K562 (cell line): ENCODE data around the gene COL7A1. TPM values are rescaled to one million over a fixed set of nuclear protein-coding genes. Genes with fewer than 3 reads are reported as not detected.

Source experiments
- BRD4 ChIP-seq: fragments of 200-600 bp; sonication (generic); IDR thresholded peaks from 2 replicates; pipeline ENCODE4 v1.6.1; 2017; ENCODE audit warnings: inconsistent platforms
- EZH2 ChIP-seq: IDR thresholded peaks from 2 replicates; pipeline ENCODE4 v1.6.1; 2012; ENCODE audit warnings: low read depth, mild to moderate bottlenecking, inconsistent platforms, low read length, borderline replicate concordance
- IRF2 ChIP-seq: sonication (generic); formaldehyde crosslinking; IDR thresholded peaks from 2 replicates; pipeline ENCODE4 v1.8.1; 2022; ENCODE audit warnings: mild to moderate bottlenecking, missing genetic modification reagents
- MBD2 ChIP-seq: sonication (generic); IDR thresholded peaks from 2 replicates; pipeline ENCODE4 v1.6.1; 2016; ENCODE audit warnings: low read depth, borderline replicate concordance
- MEF2A ChIP-seq: IDR thresholded peaks from 2 replicates; pipeline ENCODE4 v1.6.1; 2011; ENCODE audit warnings: low read depth, mild to moderate bottlenecking, low read length, moderate library complexity; ENCODE audit not compliant: control insufficient read depth
- MTA2 ChIP-seq: fragments of 450-650 bp; IDR thresholded peaks from 2 replicates; pipeline ENCODE4 v1.6.1; 2016; ENCODE audit warnings: low read depth
- MTF1 ChIP-seq: fragments of 250-450 bp; sonication (Bioruptor Pico); IDR thresholded peaks from 2 replicates; pipeline ENCODE4 v1.9.0; 2021; ENCODE audit warnings: moderate library complexity, mild to moderate bottlenecking, inconsistent platforms, borderline replicate concordance
- POLR2AphosphoS2 ChIP-seq: IDR thresholded peaks from 2 replicates; pipeline ENCODE4 v1.6.1; 2012; ENCODE audit warnings: low read length, improper control_type of control experiment
- RAD21 ChIP-seq, 2 experiments: fragments of 250-450 bp in 1 of 2; fragments of 450-650 bp in 1 of 2; sonication (Bioruptor Pico) in 1 of 2; formaldehyde crosslinking in 1 of 2; IDR thresholded peaks in 1 of 2; conservative IDR thresholded peaks in 1 of 2; 2 replicates each; pipeline versions ENCODE4 v1.4.0 to v1.8.0; 2020 to 2022; ENCODE audit warnings: mild to moderate bottlenecking in 2 of 2, moderate library complexity in 1 of 2
- SMAD2 ChIP-seq: fragments of 150-350 bp; IDR thresholded peaks from 2 replicates; pipeline ENCODE4 v1.6.1; 2014; ENCODE audit warnings: low read depth, mild to moderate bottlenecking, low read length
- SRSF7 ChIP-seq: fragments of 200-400 bp; formaldehyde crosslinking; optimal IDR thresholded peaks from 2 replicates; pipeline ENCODE3; 2017; ENCODE audit warnings: mild to moderate bottlenecking, low read depth, low read length
- TARDBP ChIP-seq: fragments of 450-650 bp; IDR thresholded peaks from 2 replicates; pipeline ENCODE4 v1.6.1; 2016
- ZBTB17 ChIP-seq: fragments of 450-650 bp; formaldehyde crosslinking; IDR thresholded peaks from 2 replicates; pipeline ENCODE4 v1.4.0; 2020; ENCODE audit warnings: mild to moderate bottlenecking
- ZFP36 ChIP-seq: fragments of 150-350 bp; IDR thresholded peaks from 2 replicates; pipeline ENCODE4 v1.6.1; 2018; ENCODE audit warnings: low read length, low read depth; ENCODE audit not compliant: partially characterized antibody
- ZNF133 ChIP-seq: fragments of 250-450 bp; sonication (Bioruptor Pico); IDR thresholded peaks from 2 replicates; pipeline ENCODE4 v1.4.0; 2020; ENCODE audit warnings: mild to moderate bottlenecking
- polyA plus RNA-seq, 8 experiments: library from polyadenylated mRNA; depleted of rRNA in 4 of 8; stranded (reverse) in 5 of 8; unstranded in 3 of 8; fragments of >200 nt; fragmentation: Nextera tagmentation in 2 of 8; fragmentation: Illumina TruSeq in 1 of 8; extraction: Ambion mirVana in 2 of 8; extraction: Trizol in 1 of 8; gene quantifications; 2 replicates each; pipeline versions ENCODE4 v1.2.1 to v1.2.3, GENCODE V29; 2011 to 2014; ENCODE audit warnings: inconsistent platforms in 1 of 8, missing spikeins in 1 of 8
- total RNA-seq, 7 experiments: library from RNA; depleted of rRNA in 6 of 7; stranded (reverse); fragments of >200 nt in 6 of 7; fragmentation: Illumina TruSeq in 2 of 7; extraction: Trizol in 2 of 7; gene quantifications; 2 replicates each; pipeline versions ENCODE4 v1.2.1 to v1.2.3, GENCODE V29; 2011 to 2021; ENCODE audit warnings: low replicate concordance in 1 of 7
- TF ChIP-seq, protein P1 (sequence below): fragments of 250-450 bp; sonication (Bioruptor Pico); IDR thresholded peaks from 2 replicates; pipeline ENCODE4 v1.4.0; 2020; ENCODE audit warnings: borderline replicate concordance
- TF ChIP-seq, protein P2 (sequence below), 2 experiments: fragments of 450-650 bp in 1 of 2; IDR thresholded peaks; 2 replicates each; pipeline ENCODE4 v1.6.1; 2011 to 2017; ENCODE audit warnings: low read depth in 2 of 2, antibody characterized with exemption in 1 of 2, borderline replicate concordance in 1 of 2, low read length in 1 of 2, mild to moderate bottlenecking in 1 of 2, mixed read lengths in 1 of 2; ENCODE audit not compliant: control insufficient read depth in 1 of 2
- TF ChIP-seq, protein P3 (sequence below): fragments of 450-650 bp; formaldehyde crosslinking; IDR thresholded peaks from 2 replicates; pipeline ENCODE4 v1.4.0; 2020; ENCODE audit warnings: mild to moderate bottlenecking, moderate library complexity

COL7A1 gene
- total and polyA plus RNA-seq, 9 of the 15 experiments (the other 6 are each of a cell fraction or from before 2014, with no cell fraction given) = 0.09 to 0.66 (median 0.35) TPM; not detected in 3

DNA sequence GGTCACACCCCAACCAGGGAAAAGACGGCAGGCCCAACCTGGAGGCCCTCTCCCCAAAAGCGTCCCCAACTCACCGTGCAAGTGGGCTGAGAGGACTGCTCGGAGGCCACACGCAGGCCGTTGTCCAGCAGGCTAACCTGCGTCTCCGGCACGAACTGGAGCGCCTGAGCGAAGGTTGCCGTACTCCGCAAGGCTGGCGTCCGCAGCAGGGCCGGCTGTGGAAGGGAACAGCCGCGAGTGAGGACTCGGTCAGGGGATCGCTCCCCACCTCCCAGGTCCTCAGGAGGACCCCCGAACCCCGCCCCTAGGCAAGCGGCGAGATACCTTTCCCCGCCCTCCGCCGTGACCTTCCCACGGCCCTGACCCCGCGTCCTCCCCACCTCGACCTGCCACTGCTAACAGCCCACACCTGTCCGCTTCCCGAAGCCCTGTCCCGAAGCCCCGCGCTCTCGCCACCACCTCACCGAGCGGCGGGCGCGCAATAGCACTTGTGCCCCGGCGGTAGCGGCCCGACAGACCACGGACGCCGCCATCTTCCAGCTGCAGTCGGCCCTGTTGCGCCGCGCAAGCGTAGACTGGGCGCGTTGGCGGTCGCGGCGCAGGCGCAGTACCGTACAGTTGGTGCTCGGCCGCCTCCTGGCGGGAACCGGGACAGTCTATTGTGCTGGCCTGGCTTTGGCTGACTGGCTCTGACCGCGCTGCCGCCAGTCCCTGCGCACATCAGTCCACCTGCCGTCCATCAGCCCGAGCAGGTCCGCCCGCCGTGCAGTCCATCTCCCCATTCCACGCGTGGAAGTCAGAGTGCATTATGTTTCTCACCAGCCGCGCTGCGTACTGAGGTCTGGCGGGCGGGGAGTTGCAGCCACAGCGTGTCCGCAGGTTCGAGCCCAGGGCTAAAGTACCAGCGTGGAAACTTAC is 14.2 kb upstream of the COL7A1 start, which contains the start of gene UQCRC1 (continued):
- TF ChIP-seq RAD21 (CRISPR knock-in tag; conservative IDR thresholded peaks at IDR 0.05 in 1 of 2, IDR thresholded peaks at IDR 0.05 in 1 of 2) (peak in 1 of 2 experiments; percentile 43; a peak in 2 of 4 replicates), MTA2 (no peak), MBD2 (peak; percentile 34; the same call in 1 of the 2 replicates), ZBTB17 (CRISPR knock-in tag) (no peak; the same call in 1 of the 2 replicates), TARDBP (no peak), MTF1 (CRISPR knock-in tag) (no peak), IRF2 (CRISPR knock-in tag) (no peak), ZFP36 (no peak), POLR2AphosphoS2 (no peak; the same call in 1 of the 2 replicates), SRSF7 (no peak), MEF2A (no peak), BRD4 (0 out of 2 replicates have a peak, but pooled peaks have one; percentile 50), EZH2 (no peak), SMAD2 (no peak), ZNF133 (CRISPR knock-in tag) (no peak)
- TF ChIP-seq, protein P1, sequence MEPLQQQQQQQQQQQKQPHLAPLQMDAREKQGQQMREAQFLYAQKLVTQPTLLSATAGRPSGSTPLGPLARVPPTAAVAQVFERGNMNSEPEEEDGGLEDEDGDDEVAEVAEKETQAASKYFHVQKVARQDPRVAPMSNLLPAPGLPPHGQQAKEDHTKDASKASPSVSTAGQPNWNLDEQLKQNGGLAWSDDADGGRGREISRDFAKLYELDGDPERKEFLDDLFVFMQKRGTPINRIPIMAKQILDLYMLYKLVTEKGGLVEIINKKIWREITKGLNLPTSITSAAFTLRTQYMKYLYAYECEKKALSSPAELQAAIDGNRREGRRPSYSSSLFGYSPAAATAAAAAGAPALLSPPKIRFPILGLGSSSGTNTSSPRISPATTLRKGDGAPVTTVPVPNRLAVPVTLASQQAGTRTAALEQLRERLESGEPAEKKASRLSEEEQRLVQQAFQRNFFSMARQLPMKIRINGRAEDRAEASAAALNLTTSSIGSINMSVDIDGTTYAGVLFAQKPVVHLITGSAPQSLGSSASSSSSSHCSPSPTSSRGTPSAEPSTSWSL (CRISPR knock-in tag) = no peak
- TF ChIP-seq, protein P2, sequence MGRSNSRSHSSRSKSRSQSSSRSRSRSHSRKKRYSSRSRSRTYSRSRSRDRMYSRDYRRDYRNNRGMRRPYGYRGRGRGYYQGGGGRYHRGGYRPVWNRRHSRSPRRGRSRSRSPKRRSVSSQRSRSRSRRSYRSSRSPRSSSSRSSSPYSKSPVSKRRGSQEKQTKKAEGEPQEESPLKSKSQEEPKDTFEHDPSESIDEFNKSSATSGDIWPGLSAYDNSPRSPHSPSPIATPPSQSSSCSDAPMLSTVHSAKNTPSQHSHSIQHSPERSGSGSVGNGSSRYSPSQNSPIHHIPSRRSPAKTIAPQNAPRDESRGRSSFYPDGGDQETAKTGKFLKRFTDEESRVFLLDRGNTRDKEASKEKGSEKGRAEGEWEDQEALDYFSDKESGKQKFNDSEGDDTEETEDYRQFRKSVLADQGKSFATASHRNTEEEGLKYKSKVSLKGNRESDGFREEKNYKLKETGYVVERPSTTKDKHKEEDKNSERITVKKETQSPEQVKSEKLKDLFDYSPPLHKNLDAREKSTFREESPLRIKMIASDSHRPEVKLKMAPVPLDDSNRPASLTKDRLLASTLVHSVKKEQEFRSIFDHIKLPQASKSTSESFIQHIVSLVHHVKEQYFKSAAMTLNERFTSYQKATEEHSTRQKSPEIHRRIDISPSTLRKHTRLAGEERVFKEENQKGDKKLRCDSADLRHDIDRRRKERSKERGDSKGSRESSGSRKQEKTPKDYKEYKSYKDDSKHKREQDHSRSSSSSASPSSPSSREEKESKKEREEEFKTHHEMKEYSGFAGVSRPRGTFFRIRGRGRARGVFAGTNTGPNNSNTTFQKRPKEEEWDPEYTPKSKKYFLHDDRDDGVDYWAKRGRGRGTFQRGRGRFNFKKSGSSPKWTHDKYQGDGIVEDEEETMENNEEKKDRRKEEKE (IDR thresholded peaks at IDR 0.05; ENCODE audit: borderline replicate concordance in 1 of 2, control insufficient read depth in 1 of 2, low read depth in 2 of 2, low read length in 1 of 2) = no peak
- TF ChIP-seq, protein P3, sequence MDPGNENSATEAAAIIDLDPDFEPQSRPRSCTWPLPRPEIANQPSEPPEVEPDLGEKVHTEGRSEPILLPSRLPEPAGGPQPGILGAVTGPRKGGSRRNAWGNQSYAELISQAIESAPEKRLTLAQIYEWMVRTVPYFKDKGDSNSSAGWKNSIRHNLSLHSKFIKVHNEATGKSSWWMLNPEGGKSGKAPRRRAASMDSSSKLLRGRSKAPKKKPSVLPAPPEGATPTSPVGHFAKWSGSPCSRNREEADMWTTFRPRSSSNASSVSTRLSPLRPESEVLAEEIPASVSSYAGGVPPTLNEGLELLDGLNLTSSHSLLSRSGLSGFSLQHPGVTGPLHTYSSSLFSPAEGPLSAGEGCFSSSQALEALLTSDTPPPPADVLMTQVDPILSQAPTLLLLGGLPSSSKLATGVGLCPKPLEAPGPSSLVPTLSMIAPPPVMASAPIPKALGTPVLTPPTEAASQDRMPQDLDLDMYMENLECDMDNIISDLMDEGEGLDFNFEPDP (CRISPR knock-in tag) = no peak
